Stimulated activated CD4-positive, alpha-beta T cell treated with anti-CD3 and anti-CD28 coated beads, Interleukin-15, amount 100 ng/mL, for 24 hours (primary cell): ENCODE measurements around the gene PRKCZ.

Experiments used
- DNase-seq: peaks from one replicate; pipeline ENCODE4 v3.0.0-alpha.2; 2020

PRKCZ gene

GRCh38 chr1:2233997-2234761, 184.0 kb downstream of the PRKCZ start:
- peak; percentile 72 for DNase-seq

DNA sequence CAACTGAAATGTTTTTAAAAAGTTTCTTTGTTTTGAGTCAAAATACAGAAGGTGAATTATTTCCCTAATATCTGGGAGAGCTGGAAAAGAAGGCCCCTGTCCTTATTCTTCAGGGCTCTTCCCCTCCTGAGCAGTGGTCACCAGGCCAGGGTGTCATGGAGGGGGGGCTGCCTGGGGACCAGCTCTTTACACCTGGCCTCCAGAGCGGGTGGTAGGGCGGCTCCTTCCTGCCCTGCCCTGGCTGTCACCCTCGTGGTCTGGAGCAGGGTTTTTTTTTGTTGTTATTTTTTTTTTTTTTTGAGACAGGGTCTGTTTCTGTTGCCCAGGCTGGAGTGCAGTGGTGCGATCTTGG, 184.5 kb downstream of the PRKCZ start:
- DNase-seq: no peak
